SK-N-SH (cell line): ENCODE measurements around the gene BOD1L1. TPM values are rescaled to one million over a fixed set of nuclear protein-coding genes. Genes with fewer than 3 reads are reported as not detected.

Experiments
- CTCF ChIA-PET: fragments of 300-600, 350-600 bp; formaldehyde crosslinking; extraction: SDS; loops from one replicate; lab custom pipeline; 2021; lab: Yijun Ruan, JAX
- POLR2A ChIA-PET: fragments of 350-600 bp; sonication (Branson Sonifier 250); formaldehyde crosslinking; extraction: SDS; loops from one replicate; lab custom pipeline; 2020; ENCODE audit warnings: antibody characterized with exemption, inconsistent platforms; lab: Yijun Ruan, JAX
- DNase-seq: peaks from one replicate; pipeline ENCODE4 v3.0.0; 2012
- H2AFZ ChIP-seq: fragments of 200-600 bp; sonication (generic); 2 replicates; pipeline ENCODE4 v1.8.1; 2016; ENCODE audit warnings: antibody characterized with exemption, mild to moderate bottlenecking, low read depth
- H3F3A ChIP-seq: fragments of 200-600 bp; sonication (generic); replicated peaks from 2 replicates; pipeline ENCODE3; 2016; ENCODE audit warnings: antibody characterized with exemption, mild to moderate bottlenecking; ENCODE audit not compliant: insufficient read depth
- H3K27ac ChIP-seq, 2 experiments: fragments of 200-500 bp in 1 of 2; fragments of 200-600 bp in 1 of 2; sonication (Bioruptor generic) in 1 of 2; sonication (generic), shearing (Covaris generic) in 1 of 2; 2 replicates each; pipeline versions ENCODE4 v1.5.1 to v1.6.1; 2014 to 2016; ENCODE audit warnings: low read depth in 2 of 2, inconsistent platforms in 1 of 2, low read length in 1 of 2, mild to moderate bottlenecking in 1 of 2, mixed read lengths in 1 of 2
- H3K27me3 ChIP-seq: fragments of 200-600 bp; sonication (generic), shearing (Covaris generic); 2 replicates; pipeline ENCODE4 v1.6.1; 2016; ENCODE audit warnings: mixed run types; ENCODE audit not compliant: insufficient read depth
- H3K36me3 ChIP-seq, 2 experiments: fragments of 200-500 bp in 1 of 2; fragments of 200-600 bp in 1 of 2; sonication (Bioruptor generic) in 1 of 2; sonication (generic) in 1 of 2; replicated peaks in 1 of 2; 2 replicates each; pipeline versions ENCODE3 to v1.5.1; 2014 to 2016; ENCODE audit warnings: low read length in 1 of 2, mild to moderate bottlenecking in 1 of 2; ENCODE audit not compliant: insufficient read depth in 2 of 2, control insufficient read depth in 1 of 2
- H3K4me1 ChIP-seq, 2 experiments: fragments of 200-500 bp in 1 of 2; fragments of 200-600 bp in 1 of 2; sonication (Bioruptor generic) in 1 of 2; sonication (generic), shearing (Covaris generic) in 1 of 2; 2 replicates each; pipeline versions ENCODE4 v1.5.1 to v1.6.1; 2014 to 2016; ENCODE audit warnings: low read depth in 1 of 2, low read length in 1 of 2, mixed run types in 1 of 2; ENCODE audit not compliant: insufficient read depth in 2 of 2, control insufficient read depth in 1 of 2
- H3K4me2 ChIP-seq: fragments of 200-600 bp; sonication (generic), shearing (Covaris generic); 2 replicates; pipeline ENCODE4 v1.6.1; 2017; ENCODE audit warnings: mixed run types
- H3K4me3 ChIP-seq, 2 experiments: fragments of 200-500 bp in 1 of 2; fragments of 200-600 bp in 1 of 2; sonication (Bioruptor generic) in 1 of 2; sonication (generic), shearing (Covaris generic) in 1 of 2; 2 replicates each; pipeline versions ENCODE4 v1.5.1 to v1.8.1; 2014 to 2016; ENCODE audit warnings: low read depth in 2 of 2, inconsistent platforms in 1 of 2, low read length in 1 of 2, mild to moderate bottlenecking in 1 of 2, mixed read lengths in 1 of 2, moderate library complexity in 1 of 2
- H3K79me2 ChIP-seq: fragments of 200-600 bp; sonication (generic); 2 replicates; pipeline ENCODE4 v1.8.1; 2017; ENCODE audit warnings: mild to moderate bottlenecking; ENCODE audit not compliant: insufficient read depth
- H3K9ac ChIP-seq: fragments of 200-600 bp; sonication (generic); 2 replicates; pipeline ENCODE4 v1.6.1; 2017; ENCODE audit warnings: mixed run types
- H3K9me2 ChIP-seq: fragments of 200-600 bp; sonication (generic); 2 replicates; pipeline ENCODE4 v1.6.1; 2017; ENCODE audit warnings: mixed run types
- H3K9me3 ChIP-seq: fragments of 200-600 bp; sonication (generic); 2 replicates; pipeline ENCODE4 v1.6.1; 2017; ENCODE audit warnings: mixed run types, mild to moderate bottlenecking, moderate library complexity
- H4K20me1 ChIP-seq: fragments of 200-600 bp; sonication (generic); 2 replicates; pipeline ENCODE4 v1.6.1; 2017; ENCODE audit warnings: mild to moderate bottlenecking, mixed run types; ENCODE audit not compliant: insufficient read depth
- EZH2phosphoT487 ChIP-seq: fragments of 200-600 bp; sonication (generic); IDR thresholded peaks from 2 replicates; pipeline ENCODE4 v1.6.1; 2017; ENCODE audit warnings: low read depth, mixed run types, mild to moderate bottlenecking, antibody characterized with exemption, moderate library complexity, borderline replicate concordance
- GATA2 ChIP-seq: sonication (generic); formaldehyde crosslinking; IDR thresholded peaks from 2 replicates; pipeline ENCODE4 v1.5.0; 2020; ENCODE audit warnings: mild to moderate bottlenecking, missing genetic modification reagents
- MAX ChIP-seq: IDR thresholded peaks from 2 replicates; pipeline ENCODE4 v1.4.0; 2012; ENCODE audit warnings: low read depth
- RXRA ChIP-seq: IDR thresholded peaks from 2 replicates; pipeline ENCODE4 v1.4.0; 2012; ENCODE audit warnings: low read depth, mild to moderate bottlenecking, borderline replicate concordance
- TAF1 ChIP-seq: IDR thresholded peaks from 2 replicates; pipeline ENCODE4 v1.6.1; 2012; ENCODE audit warnings: low read depth, mild to moderate bottlenecking, low read length, moderate library complexity, borderline replicate concordance
- YY1 ChIP-seq: IDR thresholded peaks from 2 replicates; pipeline ENCODE4 v1.4.0; 2012; ENCODE audit warnings: low read depth, mild to moderate bottlenecking
- ZBTB33 ChIP-seq: IDR thresholded peaks from 2 replicates; pipeline ENCODE4 v1.4.0; 2012; ENCODE audit warnings: low read depth, borderline replicate concordance
- WGBS: methylation state at CpG from one replicate; pipeline ENCODE4 v1.1.6; 2017; ENCODE audit warnings: low lambda C conversion rate; 5-methylcytosine and 5-hydroxymethylcytosine counted together
- polyA plus RNA-seq, 3 experiments: library from polyadenylated mRNA; depleted of rRNA; stranded (reverse); fragments of >200 nt; gene quantifications; 2 replicates each; pipeline ENCODE4 v1.2.3, GENCODE V29; 2012
- TF ChIP-seq, protein P1 (sequence below): IDR thresholded peaks from 2 replicates; pipeline ENCODE4; 2012

The BOD1L1 gene
- polyA plus RNA-seq, 1 of the 3 experiments (the other 2 are of a cell fraction), result 12.5 TPM

GRCh38 chr4:13540446-13541175 lies 86.9 kb downstream of the BOD1L1 start:
- CTCF ChIA-PET, result interaction anchor here (0.9 to 4.1 kb wide), 12 partner anchors 8 to 810 kb away, joined by 3 to 38 read pairs (median 4); no protein-coding TSS in a partner anchor

GRCh38 chr4:13539619-13540445 lies 87.7 kb downstream of the BOD1L1 start:
- no peak overlapping the region; a peak in 1 of 4 replicates for H3K4me3 ChIP-seq
- 31% methylated on average over 30 of the region's 42 CpGs for WGBS
- peak; percentile 35 for DNase-seq
- peak overlapping the region; percentile 1; the same call in 1 of the 2 replicates for H3K4me2 ChIP-seq
- no peaks in the 10 kb centered on the region for H3F3A ChIP-seq
- ChIA-PET POLR2A (no interaction called here), CTCF (interaction anchor here (0.9 to 2.1 kb wide), 5 partner anchors 9 to 687 kb away, joined by 3 to 6 read pairs (median 3); no protein-coding TSS in a partner anchor)
- no peaks in the 10 kb centered on the region for H4K20me1 ChIP-seq
- H3K27ac ChIP-seq, result no peak overlapping the region
- no peaks in the 10 kb centered on the region for H3K9me3 ChIP-seq
- H3K27me3 ChIP-seq, result peaks cover 90% of the 10 kb centered on the region
- H3K9ac ChIP-seq, result no peak overlapping the region
- H3K4me1 ChIP-seq, result peaks cover 0 to 5% of the 10 kb centered on the region in 2 experiments; a peak in 1 of 4 replicates
- no peaks in the 10 kb centered on the region for H3K9me2 ChIP-seq
- H2AFZ ChIP-seq, result no peak overlapping the region
- no peaks in the 10 kb centered on the region for H3K79me2 ChIP-seq
- no peaks in the 10 kb centered on the region for H3K36me3 ChIP-seq
- TF ChIP-seq YY1, result no peak
- no peak for TF ChIP-seq GATA2
- TF ChIP-seq RXRA, result no peak
- peak; percentile 58; the same call in 1 of the 2 replicates for TF ChIP-seq EZH2phosphoT487
- no peak for TF ChIP-seq ZBTB33

More at GRCh38 chr4:13540446-13541175, 86.9 kb downstream of the BOD1L1 start:
- no peak overlapping the region for H3K27ac ChIP-seq
- no peaks in the 10 kb centered on the region for H3K9me3 ChIP-seq
- no peak overlapping the region for H3K4me3 ChIP-seq
- no peaks in the 10 kb centered on the region for H3K36me3 ChIP-seq
- H3K4me2 ChIP-seq, result no peak overlapping the region
- TF ChIP-seq, protein P1, sequence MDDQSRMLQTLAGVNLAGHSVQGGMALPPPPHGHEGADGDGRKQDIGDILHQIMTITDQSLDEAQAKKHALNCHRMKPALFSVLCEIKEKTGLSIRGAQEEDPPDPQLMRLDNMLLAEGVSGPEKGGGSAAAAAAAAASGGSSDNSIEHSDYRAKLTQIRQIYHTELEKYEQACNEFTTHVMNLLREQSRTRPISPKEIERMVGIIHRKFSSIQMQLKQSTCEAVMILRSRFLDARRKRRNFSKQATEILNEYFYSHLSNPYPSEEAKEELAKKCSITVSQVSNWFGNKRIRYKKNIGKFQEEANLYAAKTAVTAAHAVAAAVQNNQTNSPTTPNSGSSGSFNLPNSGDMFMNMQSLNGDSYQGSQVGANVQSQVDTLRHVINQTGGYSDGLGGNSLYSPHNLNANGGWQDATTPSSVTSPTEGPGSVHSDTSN, result no peak
- TF ChIP-seq ZBTB33 (no peak), TAF1 (no peak), MAX (no peak)
- H3F3A ChIP-seq, result no peaks in the 10 kb centered on the region
- WGBS, result 50% methylated on average over 22 of the region's 23 CpGs
- peak; percentile 28 for DNase-seq
- no peaks in the 10 kb centered on the region for H3K9me2 ChIP-seq
- H3K79me2 ChIP-seq, result no peaks in the 10 kb centered on the region
- POLR2A ChIA-PET, result no interaction called here
- H4K20me1 ChIP-seq, result no peaks in the 10 kb centered on the region
- H2AFZ ChIP-seq, result no peak overlapping the region
- no peak overlapping the region for H3K9ac ChIP-seq
- peaks cover 4 to 8% of the 10 kb centered on the region in 2 experiments; a peak in 2 of 4 replicates for H3K4me1 ChIP-seq
- H3K27me3 ChIP-seq, result peaks cover 85% of the 10 kb centered on the region
